ENCODE measurements around the gene TNPO3.
"Not testable (repeated sequence)": the region's sequence is repeated elsewhere in the genome, so short reads cannot be mapped to it uniquely, and the experiment has no call there.

Gene TNPO3

GRCh38 chr7:128994560-128994959 lies 60.4 kb downstream of the TNPO3 start:
- H3K4me1 ChIP-seq (ENCODE audit: control insufficient read depth, insufficient read depth, low read length); H3K4me3 ChIP-seq (ENCODE audit: low read length in 2 of 2); H3K27me3 ChIP-seq (ENCODE audit: control insufficient read depth in 1 of 2, insufficient read depth in 2 of 2, low read length in 2 of 2); H3K9ac ChIP-seq (ENCODE audit: low read length in 2 of 2); H3K27ac ChIP-seq (ENCODE audit: low read length); H3K9me3 ChIP-seq (ENCODE audit: control insufficient read depth in 2 of 2, low read length in 2 of 2): not testable (repeated sequence)
- peaks cover 20 to 27% of the 10 kb centered on the region in 2 donors for H3K36me3 ChIP-seq (ENCODE audit: control insufficient read depth in 2 of 2, insufficient read depth in 2 of 2, low read length in 2 of 2)

DNA sequence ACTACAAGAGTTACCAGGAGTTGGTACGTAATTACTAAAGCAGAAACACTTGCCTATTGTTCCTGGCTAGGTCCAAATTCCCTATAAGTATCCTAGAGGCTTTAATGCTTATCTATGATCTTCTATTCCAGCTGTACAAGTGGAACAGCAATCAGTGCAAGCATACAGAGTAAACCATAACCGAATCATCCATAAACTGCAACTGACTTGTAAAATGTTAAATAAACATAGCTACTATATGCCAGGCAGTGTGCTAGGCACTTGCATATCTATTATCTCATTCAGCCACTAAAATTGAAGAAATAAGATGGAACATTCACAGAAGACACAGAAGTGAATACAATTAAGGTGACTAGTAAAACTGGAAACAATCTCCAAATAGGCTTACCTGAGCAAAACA lies 61.5 kb downstream of the TNPO3 start:
- H3K9me3 ChIP-seq (ENCODE audit: control insufficient read depth in 2 of 2, low read length in 2 of 2), result no peaks in the 10 kb centered on the region
- no peaks in the 10 kb centered on the region for H3K4me1 ChIP-seq (ENCODE audit: control insufficient read depth, insufficient read depth, low read length)
- no peak overlapping the region for H3K9ac ChIP-seq (ENCODE audit: low read length in 2 of 2)
- H3K27ac ChIP-seq (ENCODE audit: low read length), result no peak overlapping the region
- H3K4me3 ChIP-seq (ENCODE audit: low read length in 2 of 2), result no peak overlapping the region
- H3K27me3 ChIP-seq (ENCODE audit: control insufficient read depth in 1 of 2, insufficient read depth in 2 of 2, low read length in 2 of 2), result no peaks in the 10 kb centered on the region
- peaks cover 17 to 26% of the 10 kb centered on the region in 2 donors for H3K36me3 ChIP-seq (ENCODE audit: control insufficient read depth in 2 of 2, insufficient read depth in 2 of 2, low read length in 2 of 2)

DNA sequence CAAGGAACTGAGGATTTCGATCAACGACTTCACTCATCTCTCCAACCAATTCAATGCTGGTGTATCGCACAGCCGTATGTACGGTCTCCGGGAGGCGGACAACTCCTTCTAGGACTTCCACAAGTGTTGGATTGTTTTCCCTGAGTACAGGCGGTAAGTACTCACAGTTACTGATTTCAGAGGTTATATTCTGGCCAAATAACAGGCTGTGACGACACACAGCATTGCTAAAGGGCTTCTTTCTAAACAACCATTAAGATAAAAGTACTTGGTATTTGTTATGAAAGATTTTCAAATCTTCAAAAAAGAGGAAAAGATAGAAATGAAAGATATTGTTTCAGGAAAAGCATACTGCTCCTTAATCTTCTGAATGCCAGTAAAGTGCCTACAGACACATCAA lies 65.0 kb downstream of the TNPO3 start:
- H3K36me3 ChIP-seq (ENCODE audit: control insufficient read depth in 2 of 2, insufficient read depth in 2 of 2, low read length in 2 of 2), result peaks cover 21 to 27% of the 10 kb centered on the region in 2 donors
- no peaks in the 10 kb centered on the region for H3K27me3 ChIP-seq (ENCODE audit: control insufficient read depth in 1 of 2, insufficient read depth in 2 of 2, low read length in 2 of 2)
- H3K4me1 ChIP-seq (ENCODE audit: control insufficient read depth, insufficient read depth, low read length), result no peaks in the 10 kb centered on the region

DNA sequence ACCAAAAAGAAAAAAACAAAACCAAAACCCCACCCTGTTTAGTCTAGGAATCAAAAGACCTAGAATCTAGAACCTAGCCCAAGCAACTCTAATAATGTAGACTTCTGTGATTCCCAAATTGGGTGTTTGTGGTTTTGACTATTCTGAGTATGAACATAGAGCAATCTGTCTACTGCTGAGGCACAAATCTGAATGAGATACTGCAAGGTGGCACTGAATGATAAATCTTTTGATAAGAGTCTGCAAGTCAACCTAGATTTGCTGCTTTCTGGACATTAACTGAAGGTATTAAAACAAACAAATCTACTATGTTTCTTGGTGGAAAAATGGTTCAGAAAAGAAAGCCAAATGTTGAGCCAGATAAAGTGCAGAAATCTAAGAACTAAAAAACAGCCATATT lies 66.5 kb downstream of the TNPO3 start:
- Histone ChIP-seq H3K27me3 (ENCODE audit: control insufficient read depth in 1 of 2, insufficient read depth in 2 of 2, low read length in 2 of 2) (no peaks in the 10 kb centered on the region), H3K27ac (ENCODE audit: low read length) (no peak overlapping the region), H3K4me3 (ENCODE audit: low read length in 2 of 2) (no peak overlapping the region), H3K4me1 (ENCODE audit: control insufficient read depth, insufficient read depth, low read length) (no peaks in the 10 kb centered on the region), H3K9me3 (ENCODE audit: control insufficient read depth in 2 of 2, low read length in 2 of 2) (no peaks in the 10 kb centered on the region), H3K9ac (ENCODE audit: low read length in 2 of 2) (no peak overlapping the region), H3K36me3 (ENCODE audit: control insufficient read depth in 2 of 2, insufficient read depth in 2 of 2, low read length in 2 of 2) (peaks cover 22 to 32% of the 10 kb centered on the region in 2 donors)

More for the DNA sequence above, 65.0 kb downstream of the TNPO3 start:
- Histone ChIP-seq H3K4me3 (ENCODE audit: low read length in 2 of 2) (no peak overlapping the region), H3K27ac (ENCODE audit: low read length) (no peak overlapping the region), H3K9me3 (ENCODE audit: control insufficient read depth in 2 of 2, low read length in 2 of 2) (no peaks in the 10 kb centered on the region), H3K9ac (ENCODE audit: low read length in 2 of 2) (no peak overlapping the region)

GRCh38 chr7:128986609-128987008 lies 68.3 kb downstream of the TNPO3 start:
- Histone ChIP-seq H3K9ac (ENCODE audit: low read length in 2 of 2) (no peak overlapping the region), H3K27me3 (ENCODE audit: control insufficient read depth in 1 of 2, insufficient read depth in 2 of 2, low read length in 2 of 2) (no peaks in the 10 kb centered on the region), H3K4me1 (ENCODE audit: control insufficient read depth, insufficient read depth, low read length) (no peaks in the 10 kb centered on the region), H3K27ac (ENCODE audit: low read length) (no peak overlapping the region), H3K4me3 (ENCODE audit: low read length in 2 of 2) (no peak overlapping the region), H3K36me3 (ENCODE audit: control insufficient read depth in 2 of 2, insufficient read depth in 2 of 2, low read length in 2 of 2) (peaks cover 33 to 42% of the 10 kb centered on the region in 2 donors), H3K9me3 (ENCODE audit: control insufficient read depth in 2 of 2, low read length in 2 of 2) (no peaks in the 10 kb centered on the region)

DNA sequence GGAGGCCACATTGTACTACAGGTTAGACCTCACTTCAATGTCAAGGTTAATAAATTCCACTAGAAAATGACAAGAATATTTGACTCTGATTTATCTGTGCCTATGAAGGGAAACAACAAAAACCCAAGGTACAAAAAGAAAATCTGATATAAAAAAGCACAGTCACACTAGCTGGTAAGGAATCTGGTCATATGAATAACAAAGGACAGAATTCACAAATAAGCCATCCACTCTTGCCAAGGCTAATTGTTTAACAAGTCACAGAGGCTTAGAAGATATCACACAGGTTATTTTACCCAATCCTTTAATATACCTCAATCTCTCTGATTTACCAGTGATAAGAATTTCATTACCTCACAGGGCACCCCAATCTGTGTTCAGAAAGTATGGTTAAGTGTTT lies 69.3 kb downstream of the TNPO3 start:
- Histone ChIP-seq H3K27ac (ENCODE audit: low read length) (no peak overlapping the region), H3K27me3 (ENCODE audit: control insufficient read depth in 1 of 2, insufficient read depth in 2 of 2, low read length in 2 of 2) (no peaks in the 10 kb centered on the region), H3K36me3 (ENCODE audit: control insufficient read depth in 2 of 2, insufficient read depth in 2 of 2, low read length in 2 of 2) (peaks cover 37 to 39% of the 10 kb centered on the region in 2 donors), H3K9me3 (ENCODE audit: control insufficient read depth in 2 of 2, low read length in 2 of 2) (no peaks in the 10 kb centered on the region), H3K9ac (ENCODE audit: low read length in 2 of 2) (no peak overlapping the region), H3K4me1 (ENCODE audit: control insufficient read depth, insufficient read depth, low read length) (no peaks in the 10 kb centered on the region), H3K4me3 (ENCODE audit: low read length in 2 of 2) (no peak overlapping the region)

DNA sequence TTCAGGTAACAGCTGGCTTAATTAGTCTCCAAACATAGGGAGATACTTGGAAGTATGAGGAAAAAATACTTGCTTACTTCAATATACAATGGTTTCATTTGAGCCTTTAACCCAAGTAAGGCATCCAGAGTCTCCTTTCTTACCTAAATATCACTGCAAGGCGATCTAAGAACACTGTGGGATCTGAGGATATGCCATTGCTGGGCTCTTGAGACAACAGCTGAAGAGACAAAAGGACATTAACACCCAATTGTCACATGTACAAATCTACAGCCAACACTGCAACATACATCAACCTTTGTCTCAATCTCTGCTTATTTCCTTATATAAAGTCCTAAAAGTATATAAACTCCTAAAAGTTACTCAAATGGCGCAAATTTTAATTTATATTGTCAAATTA lies 72.8 kb downstream of the TNPO3 start:
- no peaks in the 10 kb centered on the region for H3K27me3 ChIP-seq (ENCODE audit: control insufficient read depth in 1 of 2, insufficient read depth in 2 of 2, low read length in 2 of 2)
- H3K4me1 ChIP-seq (ENCODE audit: control insufficient read depth, insufficient read depth, low read length), result no peaks in the 10 kb centered on the region
- no peaks in the 10 kb centered on the region for H3K9me3 ChIP-seq (ENCODE audit: control insufficient read depth in 2 of 2, low read length in 2 of 2)
- H3K9ac ChIP-seq (ENCODE audit: low read length in 2 of 2), result no peak overlapping the region
- no peak overlapping the region for H3K27ac ChIP-seq (ENCODE audit: low read length)
- H3K36me3 ChIP-seq (ENCODE audit: control insufficient read depth in 2 of 2, insufficient read depth in 2 of 2, low read length in 2 of 2), result peaks cover 42 to 50% of the 10 kb centered on the region in 2 donors
- no peak overlapping the region for H3K4me3 ChIP-seq (ENCODE audit: low read length in 2 of 2)

GRCh38 chr7:128974241-128974934 lies 80.5 kb downstream of the TNPO3 start:
- Histone ChIP-seq H3K4me1 (ENCODE audit: control insufficient read depth, insufficient read depth, low read length) (no peaks in the 10 kb centered on the region), H3K27me3 (ENCODE audit: control insufficient read depth in 1 of 2, insufficient read depth in 2 of 2, low read length in 2 of 2) (no peaks in the 10 kb centered on the region), H3K27ac (ENCODE audit: low read length) (no peak overlapping the region), H3K9me3 (ENCODE audit: control insufficient read depth in 2 of 2, low read length in 2 of 2) (no peaks in the 10 kb centered on the region), H3K9ac (ENCODE audit: low read length in 2 of 2) (no peak overlapping the region), H3K36me3 (ENCODE audit: control insufficient read depth in 2 of 2, insufficient read depth in 2 of 2, low read length in 2 of 2) (peaks cover 51 to 59% of the 10 kb centered on the region in 2 donors), H3K4me3 (ENCODE audit: low read length in 2 of 2) (no peak overlapping the region)

- no peak overlapping the region for H3K27ac ChIP-seq (ENCODE audit: low read length)
- no peak overlapping the region for H3K9ac ChIP-seq (ENCODE audit: low read length in 2 of 2)
- H3K4me3 ChIP-seq (ENCODE audit: low read length in 2 of 2), result no peak overlapping the region
- no peaks in the 10 kb centered on the region for H3K27me3 ChIP-seq (ENCODE audit: control insufficient read depth in 1 of 2, insufficient read depth in 2 of 2, low read length in 2 of 2)
- H3K36me3 ChIP-seq (ENCODE audit: control insufficient read depth in 2 of 2, insufficient read depth in 2 of 2, low read length in 2 of 2), result peaks cover 48 to 50% of the 10 kb centered on the region in 2 donors
- no peaks in the 10 kb centered on the region for H3K4me1 ChIP-seq (ENCODE audit: control insufficient read depth, insufficient read depth, low read length)
- no peaks in the 10 kb centered on the region for H3K9me3 ChIP-seq (ENCODE audit: control insufficient read depth in 2 of 2, low read length in 2 of 2)
These were observed 86.3 kb downstream of the TNPO3 start for GRCh38 chr7:128968624-128969023.

- Histone ChIP-seq H3K9me3 (ENCODE audit: control insufficient read depth in 2 of 2, low read length in 2 of 2) (no peaks in the 10 kb centered on the region), H3K27me3 (ENCODE audit: control insufficient read depth in 1 of 2, insufficient read depth in 2 of 2, low read length in 2 of 2) (no peaks in the 10 kb centered on the region), H3K36me3 (ENCODE audit: control insufficient read depth in 2 of 2, insufficient read depth in 2 of 2, low read length in 2 of 2) (peaks cover 36 to 39% of the 10 kb centered on the region in 2 donors), H3K4me3 (ENCODE audit: low read length in 2 of 2) (no peak overlapping the region), H3K9ac (ENCODE audit: low read length in 2 of 2) (no peak overlapping the region), H3K4me1 (ENCODE audit: control insufficient read depth, insufficient read depth, low read length) (no peaks in the 10 kb centered on the region), H3K27ac (ENCODE audit: low read length) (no peak overlapping the region)
These were observed 91.6 kb downstream of the TNPO3 start for GRCh38 chr7:128963327-128963757.

DNA sequence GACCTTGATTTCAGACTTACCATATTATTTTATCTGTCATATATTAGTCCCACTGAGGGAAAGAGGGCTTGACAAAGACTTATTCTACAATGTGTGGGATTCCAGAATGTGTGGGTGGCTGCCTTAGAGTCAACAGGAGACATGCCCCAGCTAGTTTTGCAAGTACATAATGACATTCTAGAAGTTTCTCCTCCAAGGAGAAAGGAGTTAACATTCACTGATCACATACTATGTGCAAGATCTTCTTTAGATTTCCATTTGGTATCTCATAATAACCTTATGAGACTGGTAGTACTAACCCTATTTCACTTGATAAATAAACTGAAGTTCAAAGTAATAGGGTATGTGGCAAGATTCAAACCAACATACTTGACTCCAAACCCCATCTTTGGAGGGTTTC lies 92.0 kb downstream of the TNPO3 start:
- peaks cover 36 to 39% of the 10 kb centered on the region in 2 donors for H3K36me3 ChIP-seq (ENCODE audit: control insufficient read depth in 2 of 2, insufficient read depth in 2 of 2, low read length in 2 of 2)
- no peak overlapping the region for H3K4me3 ChIP-seq (ENCODE audit: low read length in 2 of 2)
- H3K4me1 ChIP-seq (ENCODE audit: control insufficient read depth, insufficient read depth, low read length), result no peaks in the 10 kb centered on the region
- H3K27me3 ChIP-seq (ENCODE audit: control insufficient read depth in 1 of 2, insufficient read depth in 2 of 2, low read length in 2 of 2), result no peaks in the 10 kb centered on the region
- no peak overlapping the region for H3K27ac ChIP-seq (ENCODE audit: low read length)
- H3K9me3 ChIP-seq (ENCODE audit: control insufficient read depth in 2 of 2, low read length in 2 of 2), result no peaks in the 10 kb centered on the region
- no peak overlapping the region for H3K9ac ChIP-seq (ENCODE audit: low read length in 2 of 2)

Data from stomach smooth muscle (tissue), 2 donors.